BLaER1 (cell line): Measurements from ENCODE around the gene ARHGAP25.

Source experiments
- H3K27ac ChIP-seq: shearing (Covaris generic); formaldehyde crosslinking; 2 replicates; pipeline ENCODE4 v1.8.1; 2022
- H3K27me3 ChIP-seq: shearing (Covaris generic); formaldehyde crosslinking; 2 replicates; pipeline ENCODE4 v1.8.1; 2022
- H3K36me3 ChIP-seq: shearing (Covaris generic); formaldehyde crosslinking; 2 replicates; pipeline ENCODE4 v1.8.1; 2022
- H3K4me1 ChIP-seq: shearing (Covaris generic); formaldehyde crosslinking; 2 replicates; pipeline ENCODE4 v1.8.1; 2022
- H3K4me2 ChIP-seq: shearing (Covaris generic); formaldehyde crosslinking; 2 replicates; pipeline ENCODE4 v1.8.1; 2022
- H3K4me3 ChIP-seq: shearing (Covaris generic); formaldehyde crosslinking; 2 replicates; pipeline ENCODE4 v1.8.1; 2022
- H3K9ac ChIP-seq: shearing (Covaris generic); formaldehyde crosslinking; 2 replicates; pipeline ENCODE4 v1.8.1; 2022
- H3K9me3 ChIP-seq: shearing (Covaris generic); formaldehyde crosslinking; 2 replicates; pipeline ENCODE4 v1.8.1; 2022
- H4K20me1 ChIP-seq: shearing (Covaris generic); formaldehyde crosslinking; 2 replicates; pipeline ENCODE4 v1.8.1; 2022
- Cebpa-rat ChIP-seq: shearing (Covaris generic); IDR thresholded peaks from 2 replicates; pipeline ENCODE4 v1.8.1; 2022

ARHGAP25 gene

GRCh38 chr2:68767031-68767961, 32.7 kb downstream of the ARHGAP25 start:
- peaks cover 100% of the 10 kb centered on the region for H3K4me1 ChIP-seq
- no peaks in the 10 kb centered on the region for H3K9me3 ChIP-seq
- no peaks in the 10 kb centered on the region; the same call in 1 of the 2 replicates for H4K20me1 ChIP-seq
- no peak for TF ChIP-seq Cebpa-rat
- peak overlapping the region; percentile 94 for H3K4me2 ChIP-seq
- peak overlapping the region; percentile 85 for H3K27ac ChIP-seq
- H3K4me3 ChIP-seq = peak overlapping the region; percentile 28; the same call in 1 of the 2 replicates
- no peaks in the 10 kb centered on the region for H3K27me3 ChIP-seq
- peak overlapping the region; percentile 60 for H3K9ac ChIP-seq
- peaks cover 8% of the 10 kb centered on the region for H3K36me3 ChIP-seq

- peak overlapping the region; percentile 94 for H3K4me2 ChIP-seq
- no peak for TF ChIP-seq Cebpa-rat
- peaks cover 8% of the 10 kb centered on the region for H3K36me3 ChIP-seq
- H3K4me3 ChIP-seq = no peak overlapping the region
- H3K9me3 ChIP-seq = no peaks in the 10 kb centered on the region
- no peaks in the 10 kb centered on the region; the same call in 1 of the 2 replicates for H4K20me1 ChIP-seq
- H3K9ac ChIP-seq = peak overlapping the region; percentile 60; the same call in 1 of the 2 replicates
- H3K27ac ChIP-seq = peak overlapping the region; percentile 85
- no peaks in the 10 kb centered on the region for H3K27me3 ChIP-seq
- peaks cover 100% of the 10 kb centered on the region for H3K4me1 ChIP-seq
These were observed 33.4 kb downstream of the ARHGAP25 start for GRCh38 chr2:68767996-68768395.

GRCh38 chr2:68768461-68768860, 33.9 kb downstream of the ARHGAP25 start:
- Histone ChIP-seq H3K27me3 (no peaks in the 10 kb centered on the region), H3K4me3 (no peak overlapping the region), H3K27ac (peak overlapping the region; percentile 85; the same call in 1 of the 2 replicates), H3K4me2 (peak overlapping the region; percentile 94), H3K9ac (no peak overlapping the region), H3K36me3 (peaks cover 8% of the 10 kb centered on the region), H4K20me1 (no peaks in the 10 kb centered on the region; the same call in 1 of the 2 replicates), H3K4me1 (peaks cover 100% of the 10 kb centered on the region), H3K9me3 (no peaks in the 10 kb centered on the region)
- no peak for TF ChIP-seq Cebpa-rat

- Histone ChIP-seq H3K4me1 (peaks cover 100% of the 10 kb centered on the region), H3K27me3 (no peaks in the 10 kb centered on the region), H3K36me3 (peaks cover 8% of the 10 kb centered on the region), H3K9ac (no peak overlapping the region), H4K20me1 (no peaks in the 10 kb centered on the region; the same call in 1 of the 2 replicates), H3K9me3 (no peaks in the 10 kb centered on the region), H3K4me2 (peak overlapping the region; percentile 94), H3K27ac (peak overlapping the region; percentile 77; the same call in 1 of the 2 replicates), H3K4me3 (no peak overlapping the region)
- TF ChIP-seq Cebpa-rat = no peak
These were observed 34.3 kb downstream of the ARHGAP25 start for GRCh38 chr2:68768951-68769350.

GRCh38 chr2:68769586-68770270, 35.1 kb downstream of the ARHGAP25 start:
- Histone ChIP-seq H3K27ac (peak overlapping the region; percentile 77), H3K36me3 (peaks cover 8% of the 10 kb centered on the region), H3K9me3 (no peaks in the 10 kb centered on the region), H4K20me1 (no peaks in the 10 kb centered on the region; the same call in 1 of the 2 replicates), H3K9ac (no peak overlapping the region), H3K4me3 (no peak overlapping the region), H3K4me2 (peak overlapping the region; percentile 94), H3K4me1 (peaks cover 100% of the 10 kb centered on the region), H3K27me3 (no peaks in the 10 kb centered on the region)
- no peak for TF ChIP-seq Cebpa-rat

- Histone ChIP-seq H3K27me3 (no peaks in the 10 kb centered on the region), H3K9me3 (no peaks in the 10 kb centered on the region), H3K27ac (peak overlapping the region; percentile 77), H4K20me1 (no peaks in the 10 kb centered on the region; the same call in 1 of the 2 replicates), H3K9ac (no peak overlapping the region), H3K36me3 (peaks cover 15% of the 10 kb centered on the region), H3K4me3 (no peak overlapping the region), H3K4me1 (peaks cover 100% of the 10 kb centered on the region), H3K4me2 (peak overlapping the region; percentile 94)
- no peak for TF ChIP-seq Cebpa-rat
These were observed 35.9 kb downstream of the ARHGAP25 start for GRCh38 chr2:68770271-68771111.

GRCh38 chr2:68771211-68771751, 36.7 kb downstream of the ARHGAP25 start:
- Histone ChIP-seq H3K9ac (peak overlapping the region; percentile 61; the same call in 1 of the 2 replicates), H3K9me3 (no peaks in the 10 kb centered on the region), H3K27ac (peak overlapping the region; percentile 77), H4K20me1 (no peaks in the 10 kb centered on the region; the same call in 1 of the 2 replicates), H3K4me3 (no peak overlapping the region), H3K4me1 (peaks cover 100% of the 10 kb centered on the region), H3K4me2 (peak overlapping the region; percentile 94), H3K27me3 (no peaks in the 10 kb centered on the region), H3K36me3 (peaks cover 22% of the 10 kb centered on the region)
- TF ChIP-seq Cebpa-rat = no peak

GRCh38 chr2:68772109-68772508, 37.5 kb downstream of the ARHGAP25 start:
- no peak for TF ChIP-seq Cebpa-rat
- no peak overlapping the region for H3K4me3 ChIP-seq
- peak overlapping the region; percentile 77 for H3K27ac ChIP-seq
- H3K9ac ChIP-seq = peak overlapping the region; percentile 27; the same call in 1 of the 2 replicates
- no peaks in the 10 kb centered on the region for H3K27me3 ChIP-seq
- peaks cover 99% of the 10 kb centered on the region for H3K4me1 ChIP-seq
- H3K9me3 ChIP-seq = no peaks in the 10 kb centered on the region
- H4K20me1 ChIP-seq = no peaks in the 10 kb centered on the region; the same call in 1 of the 2 replicates
- peak overlapping the region; percentile 94 for H3K4me2 ChIP-seq
- H3K36me3 ChIP-seq = peaks cover 30% of the 10 kb centered on the region
